ENCODE data around the gene CRELD1. TPM values are rescaled to one million over a fixed set of nuclear protein-coding genes. Genes with fewer than 3 reads are reported as not detected.

The CRELD1 gene
- total RNA-seq, 1 experiment from 2014 or later, result 13.4 TPM

- Mint-ChIP-seq H3K27ac (ENCODE audit: low read depth, unreplicated experiment) (peak overlapping the region; percentile 86), H3K9me3 (ENCODE audit: unreplicated experiment) (no peaks in the 10 kb centered on the region), H3K27me3 (ENCODE audit: insufficient read depth, unreplicated experiment) (no peaks in the 10 kb centered on the region), H3K36me3 (ENCODE audit: insufficient read depth, unreplicated experiment) (peaks cover 60% of the 10 kb centered on the region), H3K4me3 (ENCODE audit: unreplicated experiment) (peak overlapping the region; percentile 90), H3K4me1 (ENCODE audit: insufficient read depth, unreplicated experiment) (peaks cover 23% of the 10 kb centered on the region)
- intact Hi-C loops (cut with micrococcal nuclease), result loop anchor here (5.0 kb wide), 1 partner anchor 215 kb away; no protein-coding TSS in a partner anchor
- no peak for TF ChIP-seq CTCF (IDR thresholded peaks at IDR 0.05; ENCODE audit: unreplicated experiment)
- DNase-seq (ENCODE audit: unreplicated experiment), result no peak
- CTCF ChIA-PET, result interaction anchor here (0.6 to 6.3 kb wide), 19 partner anchors 9 to 347 kb away, joined by 3 to 42 read pairs (median 5); partner anchors contain the start of genes IL17RC and IL17RE
- POLR2A ChIA-PET, result interaction anchor here (0.7 to 6.1 kb wide), 16 partner anchors 14 to 292 kb away, joined by 3 to 49 read pairs (median 8); partner anchors contain the start of genes ARPC4, CAMK1, IL17RC and IL17RE
- no TSS peak for BruUV-seq (replicated peaks)
Observed at GRCh38 chr3:9932535-9932842, 1.1 kb upstream of the CRELD1 start.

GRCh38 chr3:9932843-9933560 lies 632 bp upstream of the CRELD1 start:
- Mint-ChIP-seq H3K36me3 (ENCODE audit: insufficient read depth, unreplicated experiment) (peaks cover 56% of the 10 kb centered on the region), H3K4me3 (ENCODE audit: unreplicated experiment) (peak overlapping the region; percentile 90), H3K4me1 (ENCODE audit: insufficient read depth, unreplicated experiment) (peaks cover 23% of the 10 kb centered on the region), H3K9me3 (ENCODE audit: unreplicated experiment) (no peaks in the 10 kb centered on the region), H3K27ac (ENCODE audit: low read depth, unreplicated experiment) (peak overlapping the region; percentile 86), H3K27me3 (ENCODE audit: insufficient read depth, unreplicated experiment) (no peaks in the 10 kb centered on the region)
- ChIA-PET POLR2A (interaction anchor here (0.6 to 6.1 kb wide), 25 partner anchors 10 to 1300 kb away, joined by 3 to 49 read pairs (median 4); partner anchors contain the start of genes ARPC4, CAMK1, FANCD2 and IL17RC), CTCF (interaction anchor here (0.6 to 6.3 kb wide), 25 partner anchors 9 to 347 kb away, joined by 3 to 42 read pairs (median 5); partner anchors contain the start of genes IL17RC and IL17RE)
- TSS peak; percentile 66 for BruUV-seq (replicated peaks)
- peak; percentile 59 for TF ChIP-seq CTCF (IDR thresholded peaks at IDR 0.05; ENCODE audit: unreplicated experiment)
- intact Hi-C loops (cut with micrococcal nuclease), result loop anchor here (1.0 to 5.0 kb wide), 2 partner anchors 84 to 216 kb away; no protein-coding TSS in a partner anchor
- DNase-seq (ENCODE audit: unreplicated experiment), result peak; percentile 77

- ChIA-PET CTCF (interaction anchor here (0.6 to 6.3 kb wide), 6 partner anchors 12 to 289 kb away, joined by 4 to 42 read pairs (median 5); partner anchors contain the start of gene IL17RE), POLR2A (interaction anchor here (0.6 to 6.1 kb wide), 11 partner anchors 12 to 141 kb away, joined by 3 to 49 read pairs (median 12); partner anchors contain the start of genes IL17RC, IL17RE and JAGN1)
- peak overlapping the region; percentile 86 for H3K27ac Mint-ChIP-seq (ENCODE audit: low read depth, unreplicated experiment)
- no peaks in the 10 kb centered on the region for H3K27me3 Mint-ChIP-seq (ENCODE audit: insufficient read depth, unreplicated experiment)
- peaks cover 23% of the 10 kb centered on the region for H3K4me1 Mint-ChIP-seq (ENCODE audit: insufficient read depth, unreplicated experiment)
- H3K4me3 Mint-ChIP-seq (ENCODE audit: unreplicated experiment), result peak overlapping the region; percentile 90
- DNase-seq (ENCODE audit: unreplicated experiment), result no peak
- intact Hi-C loops (cut with micrococcal nuclease), result loop anchor here (5.0 kb wide), 1 partner anchor 217 kb away; no protein-coding TSS in a partner anchor
- no TSS peak for BruUV-seq (replicated peaks)
- no peaks in the 10 kb centered on the region for H3K9me3 Mint-ChIP-seq (ENCODE audit: unreplicated experiment)
- peaks cover 46% of the 10 kb centered on the region for H3K36me3 Mint-ChIP-seq (ENCODE audit: insufficient read depth, unreplicated experiment)
- peak; percentile 11 for TF ChIP-seq CTCF (IDR thresholded peaks at IDR 0.05; ENCODE audit: unreplicated experiment)
Observed at GRCh38 chr3:9934235-9934621, 594 bp downstream of the CRELD1 start.

GRCh38 chr3:9934993-9935392 lies 1.4 kb downstream of the CRELD1 start:
- Mint-ChIP-seq H3K27me3 (ENCODE audit: insufficient read depth, unreplicated experiment) (no peaks in the 10 kb centered on the region), H3K4me1 (ENCODE audit: insufficient read depth, unreplicated experiment) (peaks cover 23% of the 10 kb centered on the region), H3K4me3 (ENCODE audit: unreplicated experiment) (no peak overlapping the region), H3K9me3 (ENCODE audit: unreplicated experiment) (no peaks in the 10 kb centered on the region), H3K27ac (ENCODE audit: low read depth, unreplicated experiment) (no peak overlapping the region), H3K36me3 (ENCODE audit: insufficient read depth, unreplicated experiment) (peaks cover 41% of the 10 kb centered on the region)
- ChIA-PET CTCF (interaction anchor here (0.5 to 6.3 kb wide), 6 partner anchors 12 to 86 kb away, joined by 3 to 42 read pairs (median 4); partner anchors contain the start of gene IL17RC), POLR2A (interaction anchor here (0.6 to 6.1 kb wide), 6 partner anchors 11 to 94 kb away, joined by 3 to 49 read pairs (median 8); partner anchors contain the start of genes IL17RC and JAGN1)
- no peak for TF ChIP-seq CTCF (IDR thresholded peaks at IDR 0.05; ENCODE audit: unreplicated experiment)
- DNase-seq (ENCODE audit: unreplicated experiment), result no peak
- TSS peak; percentile 45 for BruUV-seq (replicated peaks)
- intact Hi-C loops (cut with micrococcal nuclease), result loop anchor here (5.0 kb wide), 1 partner anchor 218 kb away; no protein-coding TSS in a partner anchor

Data from MCF 10A (cell line).